SK-N-SH (cell line): ENCODE measurements around the gene TMEM145.

Experiments used
- CTCF ChIP-seq: fragments of 200-600 bp; sonication (generic); IDR thresholded peaks from 2 replicates; pipeline ENCODE4 v1.6.1; 2017; ENCODE audit warnings: antibody characterized with exemption, mild to moderate bottlenecking, moderate library complexity
- FOXM1 ChIP-seq: IDR thresholded peaks from 2 replicates; pipeline ENCODE4 v1.4.0; 2012; ENCODE audit warnings: low read depth, mild to moderate bottlenecking
- GABPA ChIP-seq: IDR thresholded peaks from 2 replicates; pipeline ENCODE4 v1.4.0; 2012; ENCODE audit warnings: low read depth, mild to moderate bottlenecking
- NFIC ChIP-seq: IDR thresholded peaks from 2 replicates; pipeline ENCODE4 v1.4.0; 2012; ENCODE audit warnings: borderline replicate concordance
- RAD21 ChIP-seq: IDR thresholded peaks from 2 replicates; pipeline ENCODE4 v1.6.1; 2012; ENCODE audit warnings: mild to moderate bottlenecking, low read length
- YY1 ChIP-seq: IDR thresholded peaks from 2 replicates; pipeline ENCODE4 v1.4.0; 2012; ENCODE audit warnings: low read depth, mild to moderate bottlenecking

GRCh38 chr19:42311657-42312056 is 1.5 kb upstream of the TMEM145 start:
- TF ChIP-seq CTCF (no peak; the same call in 1 of the 2 replicates), RAD21 (no peak), NFIC (no peak), GABPA (no peak), YY1 (no peak), FOXM1 (no peak)
